ENCODE measurements around the gene BPIFB3. TPM values are rescaled to one million over a fixed set of nuclear protein-coding genes. Genes with fewer than 3 reads are reported as not detected.

The BPIFB3 gene
- total and polyA plus RNA-seq, 2 of the 13 experiments (the other 11 are each of a cell fraction or from before 2014, with no cell fraction given) = 0.09 TPM; not detected in 1

- TF ChIP-seq HMGXB4 (CRISPR knock-in tag; IDR thresholded peaks at IDR 0.05; ENCODE audit: borderline replicate concordance in 1 of 2, low read depth in 1 of 2) (no peak), ZNF552 (CRISPR knock-in tag; IDR thresholded peaks at IDR 0.05; ENCODE audit: borderline replicate concordance) (no peak), ZNF276 (CRISPR knock-in tag; IDR thresholded peaks at IDR 0.05; ENCODE audit: low read depth) (no peak), POGZ (CRISPR knock-in tag; IDR thresholded peaks at IDR 0.05) (no peak), ZNF331 (CRISPR knock-in tag; IDR thresholded peaks at IDR 0.05) (no peak), RORA (CRISPR knock-in tag; IDR thresholded peaks at IDR 0.05) (no peak), ZNF782 (CRISPR knock-in tag; IDR thresholded peaks at IDR 0.05; ENCODE audit: borderline replicate concordance) (no peak), ZNF274 (CRISPR knock-in tag; IDR thresholded peaks at IDR 0.05) (no peak), ZBTB39 (CRISPR knock-in tag; IDR thresholded peaks at IDR 0.05) (no peak), MYPOP (CRISPR knock-in tag; IDR thresholded peaks at IDR 0.05) (no peak), FOXJ3 (CRISPR knock-in tag; IDR thresholded peaks at IDR 0.05; ENCODE audit: borderline replicate concordance) (no peak), HOXA9 (CRISPR knock-in tag; IDR thresholded peaks at IDR 0.05; ENCODE audit: borderline replicate concordance) (peak; percentile 64; the same call in 1 of the 2 replicates), ZSCAN21 (CRISPR knock-in tag; IDR thresholded peaks at IDR 0.05; ENCODE audit: borderline replicate concordance) (no peak), NRL (CRISPR knock-in tag; IDR thresholded peaks at IDR 0.05; ENCODE audit: borderline replicate concordance) (no peak), ZNF747 (CRISPR knock-in tag; IDR thresholded peaks at IDR 0.05; ENCODE audit: borderline replicate concordance) (no peak), PHF5A (CRISPR knock-in tag; IDR thresholded peaks at IDR 0.05; ENCODE audit: low read depth, unreplicated experiment) (peak; percentile 67), SRY (CRISPR knock-in tag; IDR thresholded peaks at IDR 0.05) (no peak), FOSL1 (CRISPR knock-in tag; IDR thresholded peaks at IDR 0.05; ENCODE audit: borderline replicate concordance) (no peak), SOX5 (CRISPR knock-in tag; IDR thresholded peaks at IDR 0.05; ENCODE audit: borderline replicate concordance) (peak; percentile 11; the same call in 1 of the 2 replicates), ZNF576 (CRISPR knock-in tag; IDR thresholded peaks at IDR 0.05) (no peak), EP300 (IDR thresholded peaks at IDR 0.05; ENCODE audit: low read depth in 2 of 2, low read length in 2 of 2) (no peak), EP300 (CRISPR knock-in tag; IDR thresholded peaks at IDR 0.05; ENCODE audit: borderline replicate concordance) (no peak), NFKB2 (CRISPR knock-in tag; IDR thresholded peaks at IDR 0.05; ENCODE audit: borderline replicate concordance) (no peak)
Observed at GRCh38 chr20:33025318-33025876, 28.3 kb upstream of the BPIFB3 start (continued).
